Stimulated activated CD8-positive, alpha-beta memory T cell treated with anti-CD3 and anti-CD28 coated beads, Interleukin-12 subunit alpha, Interleukin-12 subunit beta, amount 100 ng/mL, for 1 hour (primary cell): ENCODE data around the gene FAM25C.
"Not testable (repeated sequence)": the region's sequence is repeated elsewhere in the genome, so short reads cannot be mapped to it uniquely, and the experiment has no call there.

ENCODE experiments used
- DNase-seq: peaks from one replicate; pipeline ENCODE4 v3.0.0-alpha.2; 2020; ENCODE audit warnings: low read depth

Gene FAM25C

DNA sequence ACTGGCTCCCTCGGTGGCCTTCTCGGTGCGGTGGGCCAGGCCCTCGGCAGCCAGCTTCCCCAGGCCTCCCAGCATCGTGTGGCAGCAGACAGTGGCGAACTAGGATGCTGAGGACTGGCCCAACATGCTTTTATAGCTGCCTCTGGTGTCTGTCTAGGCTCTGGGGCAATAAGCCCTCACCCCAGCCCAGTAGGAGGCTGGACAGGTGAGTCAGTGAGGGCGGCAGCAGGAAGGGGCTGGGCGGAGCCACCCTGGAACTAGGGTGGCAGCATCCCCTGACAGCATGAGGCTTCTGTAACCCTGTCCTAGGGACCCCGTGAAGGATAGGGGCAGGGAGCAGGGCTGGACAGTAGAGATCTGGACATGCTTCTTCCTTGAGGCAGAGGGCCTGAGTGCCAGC is at the start of gene FAM25C:
Gene FAM25C (minus strand): TSS at position 101 of the 400 bp plus-strand sequence. CDS start 26 bp downstream, at position 75.
- not testable (repeated sequence) for DNase-seq

DNA sequence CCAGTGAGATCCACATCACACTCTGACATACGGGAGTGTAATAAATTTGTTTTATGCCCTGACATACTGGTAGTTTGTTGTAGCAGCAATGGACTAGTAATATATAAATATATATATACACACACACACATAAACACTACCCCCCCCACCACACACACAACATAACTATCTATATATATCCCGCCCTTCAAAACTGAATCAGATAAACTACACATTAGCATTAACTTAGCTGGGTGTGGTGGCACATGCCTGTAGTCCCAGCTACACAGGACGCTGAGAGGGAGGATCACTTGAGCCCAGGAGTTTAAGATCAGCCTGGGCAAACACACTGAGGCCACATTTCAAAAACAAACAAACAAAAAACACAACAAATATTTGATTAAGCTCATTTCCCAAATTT is 45.0 kb upstream of the FAM25C start:
- not testable (repeated sequence) for DNase-seq

DNA sequence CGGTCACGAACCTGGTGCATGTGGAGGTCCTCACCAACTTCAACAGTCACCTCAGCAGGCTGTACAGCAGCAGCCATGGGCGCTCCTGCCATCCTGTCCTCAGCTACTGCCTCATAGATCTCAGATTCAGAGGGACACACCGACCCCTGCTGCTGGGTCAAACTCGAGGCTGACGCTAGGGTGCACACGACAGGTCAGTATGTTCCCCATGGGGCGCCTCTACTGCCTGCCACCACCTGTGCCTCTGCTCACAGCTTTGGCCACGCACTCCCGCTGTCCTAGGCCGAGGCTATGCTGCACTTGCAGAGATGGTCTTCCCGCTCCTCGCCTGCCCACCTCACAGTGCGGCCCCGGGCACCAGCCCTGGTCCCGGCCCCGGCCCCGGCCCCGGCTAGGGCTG is 31.8 kb upstream of the FAM25C start:
- DNase-seq, result not testable (repeated sequence)

DNA sequence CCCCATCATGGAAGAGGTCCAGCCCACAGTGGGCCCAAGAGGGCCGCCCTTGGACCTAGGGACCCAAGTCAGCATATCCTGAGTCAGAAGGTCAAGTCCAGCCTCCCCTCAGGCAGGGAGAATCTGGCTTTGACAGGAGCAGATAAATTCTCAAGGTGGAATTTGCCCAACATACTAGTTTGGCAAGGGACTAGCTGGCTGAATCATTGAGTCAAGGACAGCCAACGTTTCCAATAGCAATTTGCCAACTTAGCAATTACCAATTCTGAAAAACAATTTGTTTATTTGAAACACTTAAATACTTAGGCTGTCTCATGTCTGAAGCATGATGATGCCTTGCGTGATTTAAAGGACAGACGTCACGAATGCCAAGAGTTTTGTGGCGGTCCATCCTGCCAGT is 2.7 kb upstream of the FAM25C start:
- DNase-seq, result not testable (repeated sequence)

DNA sequence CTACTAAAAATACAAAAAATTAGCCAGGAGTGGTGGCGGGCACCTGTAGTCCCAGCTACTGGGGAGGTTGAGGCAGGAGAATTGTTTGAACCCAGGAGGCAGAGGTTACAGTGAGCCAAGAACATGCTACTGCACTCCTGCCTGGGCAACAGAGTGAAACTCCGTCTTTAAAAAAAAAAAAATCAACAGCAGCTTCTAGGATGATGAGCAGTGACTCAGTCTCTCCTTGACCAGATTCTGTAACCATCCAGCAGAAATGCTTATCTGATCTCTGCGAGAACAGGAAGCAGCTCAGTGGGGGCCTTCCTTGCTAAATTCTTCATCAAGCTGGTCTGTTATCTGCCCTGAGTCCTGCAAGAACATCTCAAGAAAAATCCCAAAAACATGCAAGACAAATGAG is 5.5 kb downstream of the FAM25C start:
- not testable (repeated sequence) for DNase-seq

DNA sequence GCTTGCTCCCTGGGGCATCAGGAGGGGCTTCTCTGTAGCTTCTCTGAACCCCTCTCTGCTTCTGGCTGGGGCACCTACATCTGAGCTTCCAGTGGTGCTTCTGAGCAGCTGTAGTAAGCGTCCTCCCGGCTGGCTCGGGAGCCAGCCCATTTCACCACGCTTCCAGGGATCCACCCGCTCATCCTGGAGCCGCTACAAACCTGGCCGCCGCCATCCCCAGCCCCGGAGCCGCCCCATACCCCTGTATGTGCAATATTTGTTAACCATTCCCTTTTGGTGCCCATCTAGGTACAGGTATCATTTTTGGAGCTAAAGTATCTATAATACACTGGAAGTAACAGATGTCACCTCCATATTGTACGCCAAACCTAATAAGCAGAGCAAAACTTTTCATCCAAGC is 7.0 kb downstream of the FAM25C start:
- not testable (repeated sequence) for DNase-seq

DNA sequence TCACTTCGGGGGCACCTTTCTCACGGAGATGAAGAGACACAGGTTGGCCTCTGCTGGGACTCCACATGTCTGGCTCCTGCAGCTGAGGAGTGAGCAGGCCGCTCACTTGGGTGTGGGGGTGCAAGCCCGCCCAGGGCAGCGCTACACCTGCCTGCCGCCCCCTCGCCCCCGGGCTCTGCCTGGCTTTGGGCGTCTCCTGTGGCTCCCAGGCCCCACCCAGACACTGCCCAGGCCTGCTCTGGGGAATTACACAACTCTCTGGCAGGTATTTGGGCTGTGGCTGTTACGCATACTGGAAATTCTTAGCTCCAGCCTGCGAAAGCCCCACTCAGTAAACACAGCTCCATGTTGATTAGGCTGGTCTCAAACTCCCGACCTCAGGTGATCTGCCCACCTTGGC is 7.9 kb downstream of the FAM25C start:
- DNase-seq, result not testable (repeated sequence)

DNA sequence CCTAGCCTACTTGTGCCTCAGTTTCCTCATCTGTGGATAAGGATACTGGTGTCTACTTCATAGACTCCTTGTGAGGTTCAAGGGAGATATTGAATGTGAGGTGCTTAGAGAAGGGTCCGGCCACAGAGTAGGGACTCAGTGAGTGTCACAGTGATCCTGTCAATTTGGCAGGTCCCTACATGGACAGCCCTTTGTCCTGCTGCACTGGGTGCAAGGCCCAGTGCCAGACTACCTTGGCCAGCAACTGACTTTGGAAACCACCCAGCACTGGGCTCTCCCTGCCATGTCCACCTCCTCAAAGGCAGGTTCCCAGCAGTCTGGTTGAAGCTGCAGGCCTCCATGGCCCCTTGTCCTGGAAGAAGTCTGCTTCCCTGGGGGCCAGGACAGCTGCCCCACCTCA is 9.5 kb downstream of the FAM25C start:
- DNase-seq, result not testable (repeated sequence)

DNA sequence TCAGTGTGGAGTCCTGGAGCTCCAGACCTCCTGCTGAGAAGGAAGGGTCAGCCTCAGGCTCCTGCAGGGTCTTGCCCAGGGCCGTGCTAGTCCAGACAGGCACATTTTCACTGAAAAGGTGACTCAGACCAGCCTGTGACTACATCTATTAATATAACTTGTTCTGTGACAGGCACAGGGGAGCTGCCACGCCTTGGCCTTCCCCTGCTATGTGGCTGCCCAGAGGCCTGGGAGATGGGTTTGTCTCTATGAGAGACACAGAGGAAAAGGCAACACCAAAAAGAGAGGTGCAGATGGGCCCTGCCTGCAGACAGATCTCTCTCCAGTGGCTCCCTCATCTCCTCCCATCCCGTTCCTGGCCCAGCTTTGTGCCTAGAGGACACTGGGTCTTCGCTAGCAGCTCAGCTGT is 10.0 kb downstream of the FAM25C start:
- not testable (repeated sequence) for DNase-seq

DNA sequence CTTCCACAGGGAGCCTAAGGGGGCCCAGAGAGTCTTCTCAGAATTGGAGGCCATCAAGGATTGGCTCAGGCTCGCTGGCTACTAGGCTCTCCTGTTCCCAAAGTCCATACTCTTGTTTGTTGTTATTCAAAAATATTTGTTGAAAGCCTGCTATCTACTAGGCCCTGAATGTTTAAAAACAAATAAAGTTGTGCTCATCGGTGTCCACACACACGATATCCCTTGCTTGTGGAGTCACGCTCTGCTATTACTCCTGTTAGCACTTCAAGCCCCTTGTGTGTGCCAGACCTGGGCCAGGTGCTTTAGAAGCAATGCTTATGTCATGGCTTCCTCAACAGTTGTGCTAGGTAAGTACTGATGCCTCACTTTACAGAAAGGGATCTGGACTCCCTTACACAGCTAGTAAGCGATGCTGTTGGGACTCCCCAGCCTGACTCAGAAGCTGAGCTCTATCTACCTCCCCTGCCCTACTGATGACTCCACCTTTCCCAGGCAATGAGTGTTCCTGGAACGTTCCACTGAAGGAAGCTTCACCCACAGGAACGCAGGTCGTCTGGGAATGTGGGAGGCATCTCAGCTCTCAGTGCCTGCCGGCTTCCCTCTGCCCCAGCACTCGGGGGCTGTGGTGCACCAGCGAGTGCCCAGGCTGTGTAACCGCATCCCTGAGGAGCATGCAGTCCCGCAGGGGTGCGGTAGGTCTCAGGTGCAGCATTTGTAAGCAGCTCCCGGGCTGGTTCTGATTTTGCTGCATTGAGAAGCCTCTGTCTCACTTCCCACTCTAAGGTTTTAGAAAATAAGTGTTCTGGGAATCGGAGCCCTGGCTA is 10.7 kb downstream of the FAM25C start:
- not testable (repeated sequence) for DNase-seq

DNA sequence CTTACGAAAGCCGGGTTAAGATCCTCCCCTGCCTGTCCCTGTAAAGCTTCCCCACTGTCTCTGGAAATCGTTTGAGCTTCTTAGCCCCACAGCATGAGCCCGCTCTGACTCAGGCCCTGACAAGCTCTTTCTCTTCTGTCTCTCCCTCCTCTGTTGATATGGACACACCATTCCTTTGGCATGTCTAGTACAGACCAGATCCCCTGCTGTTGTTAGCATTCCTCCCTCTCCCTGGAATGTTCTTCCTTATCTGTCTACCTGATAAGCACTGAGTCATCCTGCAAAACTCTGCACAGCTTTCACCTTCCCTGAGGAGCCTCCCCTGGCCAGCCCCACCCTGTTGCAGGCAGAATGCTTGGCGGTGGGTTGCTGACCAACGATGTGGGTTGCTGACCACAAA is 11.6 kb downstream of the FAM25C start:
- DNase-seq, result not testable (repeated sequence)

DNA sequence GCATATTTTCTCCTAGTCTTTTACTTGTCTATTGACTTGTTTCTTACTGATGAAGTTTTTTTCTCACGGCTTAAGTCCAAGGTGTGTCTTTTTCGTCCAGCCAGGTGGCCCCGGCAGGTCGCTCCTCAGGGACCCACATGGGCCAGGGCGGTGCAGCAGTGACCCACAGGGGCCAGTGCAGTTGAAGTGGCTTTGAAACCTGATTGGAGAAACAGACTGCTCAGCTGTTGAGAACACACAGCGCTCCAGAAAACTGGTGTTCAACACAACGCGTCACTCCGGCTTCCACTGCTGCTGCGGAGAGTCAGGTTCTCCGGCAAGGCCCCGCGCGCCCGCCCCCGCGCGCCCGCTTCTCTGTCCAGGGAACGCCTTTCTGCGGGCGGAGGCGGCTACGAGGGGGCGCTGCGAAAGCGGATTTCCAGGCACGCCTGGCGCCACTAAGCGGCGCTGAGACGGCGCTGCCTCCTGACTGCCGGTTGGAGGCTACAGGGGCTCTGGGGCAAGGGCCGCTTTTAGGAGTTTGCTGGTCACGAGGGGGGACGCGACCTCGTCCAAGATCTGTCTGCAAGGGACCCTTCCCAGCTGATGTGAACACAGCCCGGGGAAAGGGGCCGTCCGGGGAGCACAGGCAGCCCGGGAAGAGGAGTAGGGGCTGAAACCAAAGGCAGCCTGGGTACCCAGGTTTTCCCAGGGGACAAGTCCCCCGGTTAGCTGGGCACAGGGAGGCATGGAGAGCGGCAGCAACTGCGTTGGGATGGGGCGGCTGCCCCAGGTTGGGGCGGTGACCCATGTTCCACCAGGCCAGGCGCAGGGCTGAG is 13.0 kb downstream of the FAM25C start:
- DNase-seq, result not testable (repeated sequence)

DNA sequence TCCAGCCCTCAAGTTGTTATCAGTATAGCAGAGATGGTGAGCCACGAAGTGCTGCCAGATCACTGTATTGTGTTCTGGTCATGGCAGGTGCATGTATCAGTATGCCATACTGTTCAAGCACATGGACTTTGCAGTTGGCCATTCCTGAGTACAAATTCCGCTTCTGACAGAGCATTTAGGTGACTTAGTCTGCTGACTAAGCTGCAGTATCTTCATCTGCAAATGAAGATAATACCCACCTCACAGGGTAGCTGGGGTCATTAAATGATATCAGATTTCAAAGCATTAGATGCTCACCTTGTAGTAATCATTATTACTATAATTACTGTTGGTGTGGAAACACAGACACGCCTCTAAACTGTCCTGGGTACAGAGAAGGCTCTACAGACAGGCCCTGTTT is 24.2 kb downstream of the FAM25C start:
- DNase-seq, result not testable (repeated sequence)

DNA sequence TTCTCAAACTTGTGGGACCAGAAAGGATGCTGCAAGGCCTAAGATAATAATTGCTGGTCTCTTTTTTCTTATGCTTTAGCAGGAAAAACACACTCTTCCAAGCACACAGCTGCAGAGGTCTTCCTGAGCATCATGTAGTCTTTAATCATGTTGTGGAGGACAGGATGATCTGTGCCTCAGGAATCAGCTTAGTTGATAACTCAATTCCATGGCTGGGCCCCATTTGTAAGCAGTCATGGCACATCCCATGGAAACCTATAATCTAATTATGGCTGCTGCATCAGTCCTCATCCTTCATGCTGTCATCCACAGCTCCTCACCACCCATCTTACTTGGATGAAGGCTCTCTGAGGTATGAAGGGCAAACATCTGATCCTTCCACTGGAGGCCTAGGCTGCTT is 26.5 kb downstream of the FAM25C start:
- DNase-seq, result not testable (repeated sequence)

DNA sequence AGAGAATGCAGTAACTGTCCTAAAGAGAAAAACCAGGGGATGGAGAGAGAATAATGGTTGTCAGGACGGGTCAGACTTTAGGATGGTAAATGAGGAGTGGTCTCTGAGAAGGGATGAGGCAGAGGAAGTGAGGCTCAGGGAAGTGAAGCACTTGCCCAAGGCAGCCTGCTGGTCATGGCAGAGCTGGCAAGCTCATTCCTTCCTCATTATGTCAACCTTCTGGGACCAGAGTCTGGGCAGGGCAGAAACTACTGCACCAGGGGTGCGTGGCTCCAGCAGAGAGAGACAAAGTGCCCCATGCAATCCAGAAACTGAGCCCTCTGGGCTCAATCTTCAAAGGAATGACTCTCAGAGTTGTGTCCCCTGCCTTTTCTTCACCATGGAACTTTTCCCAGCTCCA is 27.5 kb downstream of the FAM25C start:
- DNase-seq, result not testable (repeated sequence)

DNA sequence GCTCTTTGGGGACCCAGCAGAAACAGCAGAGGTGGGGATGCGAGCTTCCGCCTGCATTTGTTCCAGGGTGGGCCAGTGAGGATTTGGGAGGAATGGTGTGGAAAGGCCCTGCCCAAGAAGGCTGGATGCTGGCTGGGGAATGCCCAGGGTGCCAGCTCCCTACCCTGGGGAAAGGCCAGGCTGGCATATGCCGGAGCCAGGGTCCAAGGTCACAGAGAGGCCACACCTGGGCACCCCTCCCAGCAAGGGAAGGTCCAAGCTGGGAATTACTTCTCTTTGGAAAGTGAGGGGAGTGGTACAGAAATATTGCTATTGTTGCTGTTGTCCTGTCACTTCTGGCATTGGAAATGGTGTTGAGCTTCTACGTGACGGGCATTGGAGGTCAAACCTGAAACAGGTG is 28.0 kb downstream of the FAM25C start:
- not testable (repeated sequence) for DNase-seq

DNA sequence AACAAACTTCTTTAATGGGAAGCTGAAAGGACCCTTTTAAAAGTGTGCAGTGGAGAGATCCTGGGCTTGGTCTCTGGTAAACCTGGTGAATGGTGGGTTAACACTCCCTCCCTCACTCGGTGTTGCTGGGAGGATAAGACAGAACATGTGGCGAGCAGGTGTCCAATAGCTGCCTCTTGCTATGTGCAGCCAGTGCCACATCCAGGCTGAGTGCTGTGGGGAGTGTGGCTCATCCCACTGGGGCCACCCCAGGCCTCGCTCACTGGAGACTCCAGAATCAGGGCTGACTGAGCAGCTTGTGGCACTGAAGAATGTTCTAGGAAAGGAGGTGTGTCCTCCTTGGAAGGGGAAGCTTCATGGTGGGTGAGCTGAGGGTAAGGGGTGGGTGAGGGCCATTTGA is 29.5 kb downstream of the FAM25C start:
- DNase-seq, result not testable (repeated sequence)

DNA sequence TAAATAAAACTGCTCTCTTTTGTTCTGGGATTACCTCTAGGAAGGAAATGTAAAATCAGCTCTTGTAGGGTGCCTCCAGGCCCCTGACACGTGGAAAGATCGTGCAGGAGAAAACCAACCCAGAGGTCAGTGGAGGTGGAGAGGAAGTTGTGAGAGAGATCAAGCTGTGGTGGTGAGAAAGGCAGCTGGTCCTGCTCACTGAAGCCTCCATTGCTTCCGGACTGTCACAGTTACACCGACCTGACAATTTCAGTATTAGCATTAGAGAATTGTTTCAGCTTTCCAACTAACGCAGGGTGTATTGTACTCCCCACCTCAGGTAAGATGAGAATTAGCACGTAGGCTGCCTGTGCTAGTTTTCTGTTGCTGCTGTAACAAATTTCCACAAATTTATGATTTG is 30.6 kb downstream of the FAM25C start:
- not testable (repeated sequence) for DNase-seq

DNA sequence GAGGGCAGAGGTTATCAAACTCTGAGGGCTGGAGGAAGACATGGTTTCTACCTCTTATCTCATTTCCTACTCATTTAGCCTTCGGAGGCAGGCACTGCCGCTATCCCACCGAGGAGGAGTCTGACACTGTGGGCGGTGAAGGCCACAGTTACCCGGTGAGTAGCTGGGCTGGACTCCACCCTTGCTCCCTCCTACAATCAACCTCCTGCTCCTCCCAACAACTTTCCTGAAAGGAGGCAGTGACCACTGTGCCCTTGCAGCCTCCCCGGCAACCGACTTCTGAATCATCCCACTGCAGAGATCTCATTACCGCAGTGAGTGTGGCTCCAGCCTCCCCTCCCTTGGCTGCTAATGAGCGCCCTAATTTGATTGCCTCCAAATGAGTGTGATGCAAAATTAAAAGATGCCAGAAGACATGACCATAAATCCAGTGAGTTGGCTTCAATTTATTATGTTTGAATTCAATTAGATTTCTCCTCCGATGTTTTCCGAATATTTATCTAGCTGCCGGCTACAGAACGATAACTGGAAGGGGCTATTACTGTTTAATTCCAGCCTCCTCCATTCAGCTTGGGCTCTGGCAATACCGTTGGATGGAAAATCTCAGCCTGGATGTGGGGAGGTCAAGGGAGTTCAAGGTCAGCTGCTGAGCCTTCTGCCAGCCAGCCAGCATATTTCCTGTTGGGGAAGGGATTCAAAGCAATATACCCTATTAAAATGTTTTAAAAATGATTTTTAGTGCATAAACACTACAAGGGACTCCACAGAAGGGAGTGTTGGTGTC is 35.1 kb downstream of the FAM25C start:
- not testable (repeated sequence) for DNase-seq

DNA sequence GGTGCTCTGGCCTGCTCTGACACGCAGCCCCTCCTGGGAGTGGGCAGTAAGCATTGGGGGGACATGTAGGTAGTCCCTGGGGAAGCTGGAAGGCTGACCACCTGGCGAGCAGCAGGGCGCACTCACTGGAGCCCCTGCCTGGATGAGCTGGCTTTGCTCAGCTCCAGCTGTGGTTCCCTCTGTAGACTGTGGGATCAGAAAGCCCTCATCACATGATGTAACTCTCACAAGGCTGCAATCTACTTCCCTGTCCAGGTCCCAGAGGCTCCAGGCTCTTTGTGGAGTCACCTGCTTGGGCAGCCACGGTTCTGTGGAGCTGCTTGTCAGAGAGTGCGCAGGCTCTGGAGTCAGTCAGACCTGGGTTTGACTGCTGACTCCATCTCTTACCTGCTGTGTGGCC is 36.8 kb downstream of the FAM25C start:
- not testable (repeated sequence) for DNase-seq

DNA sequence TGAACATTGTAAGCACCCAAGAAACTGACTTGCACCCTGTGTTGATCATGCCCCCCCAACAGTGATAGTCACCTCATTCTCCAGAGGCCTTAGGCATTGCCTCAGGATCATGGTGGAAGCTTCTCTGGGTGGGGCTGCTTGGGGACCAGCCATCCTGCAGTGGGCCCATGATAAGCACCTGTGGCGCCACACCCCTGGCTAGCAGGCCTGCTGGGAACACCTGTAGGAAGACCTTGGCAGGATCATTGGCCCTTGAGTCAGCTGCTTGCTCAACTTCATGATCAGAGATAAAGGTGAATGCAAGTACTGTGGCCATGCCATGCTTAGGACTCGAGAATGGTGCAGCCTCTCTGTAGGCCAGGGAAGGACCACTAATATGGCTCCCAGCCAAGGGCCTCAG is 38.9 kb downstream of the FAM25C start:
- DNase-seq, result not testable (repeated sequence)

DNA sequence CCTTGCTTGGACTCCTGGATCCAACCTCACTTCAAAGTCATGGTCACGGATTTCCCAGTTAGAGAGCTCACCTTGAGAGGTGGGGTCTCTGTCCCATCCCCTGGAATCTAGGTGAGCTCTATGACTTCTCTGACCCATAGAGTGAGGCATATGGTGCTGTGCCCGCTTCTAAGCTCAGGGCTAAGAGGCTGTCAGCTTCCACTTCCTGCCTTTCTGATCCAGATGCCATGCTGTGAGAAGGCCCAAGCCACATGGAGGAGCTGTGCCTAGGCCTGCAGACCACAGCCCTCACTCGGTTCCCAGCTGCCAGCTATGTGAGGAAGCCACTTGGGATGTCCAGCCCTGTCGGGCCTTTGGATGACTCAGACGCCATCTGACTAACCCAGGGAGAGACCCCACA is 39.9 kb downstream of the FAM25C start:
- DNase-seq, result not testable (repeated sequence)
